SK-N-DZ (cell line): ENCODE measurements around the gene SBNO2.
A peak's percentile ranks its signal among the peaks of the same experiment; 100 is the strongest.

ENCODE experiments used
- DNase-seq: peaks from one replicate; pipeline ENCODE4 v3.0.0-alpha.2; 2015; ENCODE audit warnings: low spot score

SBNO2 gene

DNA sequence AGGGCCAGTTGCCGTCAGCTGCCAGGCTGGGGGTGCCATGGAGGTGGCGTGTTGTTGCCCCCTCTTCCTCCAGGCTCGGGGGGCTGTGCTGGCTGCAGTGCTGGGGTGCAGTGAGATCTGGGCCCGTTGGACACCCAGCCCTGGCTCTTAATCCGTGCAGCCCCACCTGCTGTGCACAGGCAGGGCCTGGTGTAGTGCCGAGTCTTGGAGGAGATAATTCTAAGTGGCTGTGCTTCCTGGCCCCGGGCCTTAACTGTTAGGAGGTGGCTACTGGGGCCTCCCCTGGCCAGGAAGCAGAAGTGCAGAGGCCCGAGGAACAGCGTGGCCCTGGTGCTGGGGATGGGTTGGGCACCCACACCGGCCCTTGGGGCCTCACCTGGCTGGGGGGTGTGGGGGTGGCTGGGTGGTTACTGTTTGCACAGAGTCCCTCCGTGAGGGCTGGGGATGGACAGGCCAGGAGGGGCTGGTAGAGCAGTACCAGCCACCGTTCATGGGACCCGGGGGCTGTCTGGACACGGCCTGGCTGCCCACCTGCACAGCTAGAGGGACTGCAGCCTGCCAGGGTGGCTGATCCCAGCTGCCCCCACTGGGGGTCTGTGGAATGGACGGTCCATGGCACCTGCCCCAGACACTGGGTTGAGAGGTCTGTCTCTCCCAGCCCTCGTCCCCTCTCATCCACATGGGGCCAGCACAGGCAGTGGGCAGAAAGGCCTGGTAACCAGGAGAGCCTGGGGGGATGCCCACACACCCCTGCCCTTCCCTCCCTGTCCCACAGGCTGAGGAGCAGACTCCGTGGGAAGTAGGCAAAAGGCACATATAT lies 67.0 kb downstream of the SBNO2 start:
- no peak for DNase-seq

DNA sequence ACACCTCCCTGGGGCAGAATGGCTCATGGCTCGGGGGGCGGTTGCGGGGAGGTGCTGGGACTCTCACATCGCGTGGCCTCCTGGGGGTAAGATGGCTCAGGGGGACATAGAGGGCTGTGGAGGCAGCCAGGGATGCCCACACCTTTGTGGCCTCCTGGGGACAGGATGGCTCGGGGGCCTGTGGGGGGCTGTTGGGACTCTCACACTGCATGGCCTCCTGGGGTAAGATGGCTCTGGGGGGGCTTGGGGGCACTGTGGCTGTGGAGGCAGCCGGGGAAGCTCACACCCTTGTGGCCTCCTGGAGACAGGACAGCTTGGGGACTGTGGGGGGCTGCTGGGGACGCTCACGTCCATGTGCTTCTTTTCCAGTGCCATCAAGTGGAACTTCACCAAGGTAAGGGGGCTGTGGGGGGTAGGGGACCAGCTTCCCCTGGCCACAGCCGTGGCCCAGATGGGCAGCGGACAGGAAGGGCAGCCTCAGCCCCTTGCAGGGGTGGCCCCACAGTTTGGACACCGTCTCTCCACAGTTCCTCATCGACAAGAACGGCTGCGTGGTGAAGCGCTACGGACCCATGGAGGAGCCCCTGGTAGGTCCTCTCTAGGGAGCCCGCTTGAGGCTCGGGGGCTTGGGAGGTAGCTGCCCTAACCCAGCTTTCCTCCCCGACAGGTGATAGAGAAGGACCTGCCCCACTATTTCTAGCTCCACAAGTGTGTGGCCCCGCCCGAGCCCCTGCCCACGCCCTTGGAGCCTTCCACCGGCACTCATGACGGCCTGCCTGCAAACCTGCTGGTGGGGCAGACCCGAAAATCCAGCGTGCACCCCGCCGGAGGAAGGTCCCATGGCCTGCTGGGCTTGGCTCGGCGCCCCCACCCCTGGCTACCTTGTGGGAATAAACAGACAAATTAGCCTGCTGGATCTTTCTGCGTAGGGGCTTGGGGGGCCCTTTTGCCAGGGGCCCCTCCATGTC lies 67.9 kb downstream of the SBNO2 start:
- no peak for DNase-seq

DNA sequence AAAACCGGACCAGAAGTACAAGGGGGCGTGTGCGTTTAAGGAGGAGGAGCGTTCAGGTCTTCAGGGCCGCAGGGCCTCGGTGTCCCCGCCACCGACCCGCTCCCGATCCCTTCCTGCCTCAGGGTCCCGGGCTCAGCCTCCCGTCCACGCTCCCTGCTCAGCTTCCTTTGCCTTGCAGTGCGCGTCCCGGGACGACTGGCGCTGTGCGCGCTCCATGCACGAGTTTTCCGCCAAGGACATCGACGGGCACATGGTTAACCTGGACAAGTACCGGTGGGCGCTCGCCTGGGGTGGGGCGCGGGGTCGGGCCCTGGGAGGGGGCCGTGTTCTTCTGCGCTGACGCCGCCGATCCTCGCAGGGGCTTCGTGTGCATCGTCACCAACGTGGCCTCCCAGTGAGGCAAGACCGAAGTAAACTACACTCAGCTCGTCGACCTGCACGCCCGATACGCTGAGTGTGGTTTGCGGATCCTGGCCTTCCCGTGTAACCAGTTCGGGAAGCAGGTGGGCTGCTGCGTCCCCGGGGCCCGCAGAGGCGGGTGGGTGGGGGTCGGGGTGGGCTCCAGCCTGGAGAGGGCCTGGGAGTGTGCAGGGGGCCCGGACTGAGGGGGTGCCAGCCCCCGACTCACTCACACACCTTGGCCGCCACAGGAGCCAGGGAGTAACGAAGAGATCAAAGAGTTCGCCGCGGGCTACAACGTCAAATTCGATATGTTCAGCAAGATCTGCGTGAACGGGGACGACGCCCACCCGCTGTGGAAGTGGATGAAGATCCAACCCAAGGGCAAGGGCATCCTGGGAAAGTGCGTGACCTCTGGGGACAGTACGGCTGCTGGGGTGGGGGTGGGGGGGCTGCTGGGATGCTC lies 68.8 kb downstream of the SBNO2 start:
- DNase-seq, result peak; percentile 46

DNA sequence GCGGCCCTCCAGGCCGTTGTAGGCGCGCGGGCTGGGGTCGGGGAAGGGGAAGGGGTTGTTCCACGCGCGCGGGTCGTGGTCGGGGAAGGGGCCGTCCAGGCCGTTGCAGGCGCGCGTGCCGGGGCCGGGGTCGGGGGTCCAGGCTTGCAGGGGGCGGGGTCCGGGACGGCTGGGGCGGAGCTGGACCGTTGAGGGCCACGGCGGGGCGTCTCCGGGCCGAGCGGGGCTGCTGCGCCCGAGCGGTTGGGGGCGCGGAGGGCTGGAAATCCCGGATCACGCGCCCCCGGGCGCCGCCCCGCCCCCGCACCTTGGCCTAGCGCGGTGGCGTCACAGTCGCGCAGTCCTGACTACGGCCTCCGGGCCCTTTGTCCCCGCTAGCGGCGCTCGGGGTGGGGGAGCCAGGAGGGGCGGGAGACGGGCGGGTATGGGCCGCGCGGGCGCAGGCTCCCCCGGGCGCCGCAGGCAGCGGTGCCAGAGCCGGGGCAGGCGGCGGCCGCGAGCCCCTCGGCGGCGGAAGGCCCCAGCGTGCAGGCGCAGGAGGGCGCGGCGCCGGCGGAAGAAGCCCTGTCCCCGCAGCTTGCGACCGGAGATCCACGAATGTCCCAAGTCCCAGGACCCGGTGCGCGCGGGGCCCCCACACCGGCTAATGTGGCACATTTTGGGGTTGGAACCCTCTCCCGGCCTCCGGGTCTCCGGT lies 69.6 kb downstream of the SBNO2 start:
- DNase-seq, result peak; percentile 65

DNA sequence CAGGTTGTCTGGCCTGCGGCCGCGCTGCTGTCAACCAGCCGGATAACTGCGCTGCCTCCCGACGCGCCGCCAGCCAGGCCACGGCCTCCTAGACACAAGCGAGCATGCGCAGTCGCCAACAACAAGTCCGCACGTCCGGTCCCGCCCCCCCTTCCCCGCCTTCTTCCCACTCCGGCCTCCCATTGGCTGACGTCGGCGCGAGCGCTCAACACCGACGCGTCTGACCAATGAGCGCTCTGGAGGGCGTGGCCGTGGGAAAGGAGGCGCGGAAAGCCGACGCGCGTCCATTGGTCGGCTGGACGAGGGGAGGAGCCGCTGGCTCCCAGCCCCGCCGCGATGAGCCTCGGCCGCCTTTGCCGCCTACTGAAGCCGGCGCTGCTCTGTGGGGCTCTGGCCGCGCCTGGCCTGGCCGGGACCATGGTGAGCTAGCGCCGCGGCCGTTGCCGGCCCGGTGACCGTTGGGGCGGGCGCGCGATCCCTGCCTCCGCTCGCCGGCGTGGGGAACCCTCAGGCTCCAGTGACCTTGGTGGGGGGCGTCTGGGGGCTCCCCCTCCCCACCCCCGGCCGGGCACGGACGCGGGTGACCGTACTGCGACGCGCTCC lies 70.3 kb downstream of the SBNO2 start, which contains the start of gene GPX4:
Gene GPX4 (plus strand): TSS at position 287 of the 603 bp plus-strand sequence. CDS start 50 bp downstream, at position 337.
- DNase-seq, result peak; percentile 99

DNA sequence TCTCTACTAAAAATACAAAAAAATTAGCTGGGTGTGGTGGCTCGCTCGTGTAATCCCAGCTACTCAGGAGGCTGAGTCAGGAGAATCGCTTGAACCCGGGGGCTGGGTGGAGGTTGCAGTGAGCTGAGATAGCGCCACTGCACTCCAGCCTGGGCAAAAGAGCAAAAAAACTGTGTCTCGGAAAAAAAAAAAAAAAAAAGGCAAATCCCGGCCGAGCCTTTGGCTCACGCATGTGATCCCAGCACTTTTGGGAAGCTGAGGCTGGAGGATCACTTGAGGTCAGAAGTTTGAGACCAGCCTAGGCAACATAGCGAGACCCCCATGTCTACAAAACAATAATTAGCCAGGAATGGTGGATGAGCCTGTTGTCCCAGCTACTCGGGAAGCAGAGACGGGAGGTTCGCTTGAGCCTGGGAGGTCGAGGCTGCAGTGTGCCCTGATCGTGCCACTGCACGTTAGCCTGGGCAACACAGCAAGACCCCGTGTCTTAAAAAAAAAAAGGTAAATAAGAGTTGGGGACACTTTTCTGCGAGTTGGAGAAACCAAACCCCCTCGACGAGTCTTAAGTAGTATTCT lies 70.8 kb downstream of the SBNO2 start:
- no peak for DNase-seq

DNA sequence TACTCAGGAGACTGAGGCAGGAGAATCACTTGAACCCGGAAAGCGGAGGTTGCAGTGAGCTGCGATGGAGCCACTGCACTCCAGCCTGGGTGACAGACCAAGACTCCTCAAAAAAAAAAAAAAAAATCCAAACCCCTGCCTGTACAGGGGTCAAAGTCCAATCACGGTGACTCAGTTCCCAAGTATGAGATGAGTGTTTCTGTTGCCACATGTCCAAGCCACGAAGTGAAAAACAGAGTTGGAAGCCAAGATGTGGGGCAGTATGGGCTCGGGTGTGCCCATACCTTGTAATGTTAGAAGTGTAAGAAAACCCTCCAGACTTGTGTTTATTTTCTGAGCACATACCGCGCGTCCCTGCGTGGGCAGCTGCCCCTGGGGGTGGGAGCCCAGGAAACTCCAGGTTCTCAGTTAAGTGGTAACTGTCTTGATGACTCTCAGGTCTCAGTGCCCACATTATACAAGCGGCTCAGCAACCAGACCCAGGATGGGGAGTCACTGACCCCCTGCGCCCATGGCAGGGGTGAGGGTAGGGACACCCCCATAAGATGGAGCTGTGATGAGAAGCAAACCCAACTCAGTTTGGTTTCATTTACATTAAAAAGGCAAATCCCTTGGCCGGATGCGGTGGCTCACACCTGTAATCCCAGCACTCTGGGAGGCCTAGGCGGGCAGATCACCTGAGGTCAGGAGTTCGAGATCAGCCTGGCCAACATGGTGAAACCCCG lies 71.5 kb downstream of the SBNO2 start:
- no peak for DNase-seq

DNA sequence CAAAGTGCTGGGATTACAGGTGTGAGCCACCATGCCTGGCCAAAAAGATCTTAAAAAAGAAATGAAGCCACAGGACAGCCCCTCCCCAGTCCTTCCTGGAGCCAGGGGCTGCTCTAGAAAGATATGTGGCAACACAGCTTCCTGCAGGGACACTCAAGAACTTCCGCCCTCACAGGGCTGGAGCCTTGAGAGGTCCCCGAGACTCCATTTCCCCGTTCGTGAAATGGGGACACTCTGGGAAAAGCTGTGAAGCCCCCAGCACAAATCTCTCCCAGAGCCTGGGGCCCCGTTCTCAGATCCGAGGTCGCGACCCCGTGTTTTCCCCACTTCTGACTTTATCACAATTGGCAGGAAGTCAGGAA lies 72.8 kb downstream of the SBNO2 start:
- no peak for DNase-seq

DNA sequence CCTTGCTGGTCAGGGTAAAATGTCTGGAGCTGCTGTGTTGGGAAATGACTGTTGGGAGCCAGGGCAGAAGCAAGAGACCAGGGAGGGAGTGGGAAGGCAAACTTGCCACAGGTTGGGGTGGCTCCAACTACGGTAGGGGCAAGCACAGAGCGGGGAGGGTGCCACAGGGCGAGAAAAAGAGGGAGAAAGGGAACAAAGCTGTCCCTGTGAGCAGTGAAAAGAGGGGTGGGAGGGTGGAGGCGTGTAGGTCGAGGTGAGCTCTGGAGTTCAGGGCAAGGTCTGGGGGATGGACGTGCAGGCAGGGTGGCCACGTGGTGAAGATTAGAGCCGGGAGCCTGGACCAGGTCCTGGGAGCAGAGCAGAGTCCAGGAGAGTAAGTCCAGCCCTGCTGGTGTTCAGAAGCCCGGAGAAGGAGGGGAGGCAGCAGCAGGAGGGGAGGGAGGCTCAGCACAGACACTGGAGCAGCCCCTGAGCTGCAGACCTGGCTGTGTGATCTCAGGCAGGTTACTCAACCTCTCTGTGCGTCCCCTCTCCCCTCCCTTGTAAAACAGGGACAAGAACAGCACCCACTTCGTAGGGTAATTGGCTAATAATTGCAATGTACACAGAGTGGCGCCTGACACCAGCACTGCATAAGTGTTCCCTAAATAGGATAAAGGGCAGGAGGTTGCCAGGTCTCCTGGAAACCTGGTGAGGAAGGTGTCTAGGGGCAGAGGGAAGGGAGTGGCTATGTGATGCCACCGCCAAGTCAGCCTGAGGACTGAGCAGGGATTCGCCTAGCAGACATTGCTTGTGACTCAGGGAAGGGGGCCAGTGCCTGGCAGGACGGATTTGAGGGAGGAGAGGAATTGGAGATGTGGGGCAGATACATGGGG lies 75.7 kb downstream of the SBNO2 start:
- no peak for DNase-seq

DNA sequence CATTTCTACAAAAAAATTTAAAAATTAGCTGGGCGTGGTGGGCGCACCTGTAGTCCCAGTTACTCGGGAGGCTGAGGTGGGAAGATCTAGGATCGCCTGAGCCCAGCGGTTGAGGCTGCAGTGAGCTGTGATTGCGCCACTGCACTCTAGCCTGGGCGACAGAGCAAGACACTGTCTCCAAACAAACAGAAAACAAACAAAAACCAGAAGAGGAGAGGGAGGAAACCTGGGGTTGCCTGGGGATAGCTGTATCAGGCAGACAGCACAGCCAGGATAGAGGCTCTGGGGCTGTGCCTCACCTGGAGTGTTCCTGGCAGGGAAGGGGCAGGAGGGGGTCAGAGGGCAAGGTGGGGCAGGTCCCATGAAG lies 76.3 kb downstream of the SBNO2 start:
- DNase-seq, result no peak

DNA sequence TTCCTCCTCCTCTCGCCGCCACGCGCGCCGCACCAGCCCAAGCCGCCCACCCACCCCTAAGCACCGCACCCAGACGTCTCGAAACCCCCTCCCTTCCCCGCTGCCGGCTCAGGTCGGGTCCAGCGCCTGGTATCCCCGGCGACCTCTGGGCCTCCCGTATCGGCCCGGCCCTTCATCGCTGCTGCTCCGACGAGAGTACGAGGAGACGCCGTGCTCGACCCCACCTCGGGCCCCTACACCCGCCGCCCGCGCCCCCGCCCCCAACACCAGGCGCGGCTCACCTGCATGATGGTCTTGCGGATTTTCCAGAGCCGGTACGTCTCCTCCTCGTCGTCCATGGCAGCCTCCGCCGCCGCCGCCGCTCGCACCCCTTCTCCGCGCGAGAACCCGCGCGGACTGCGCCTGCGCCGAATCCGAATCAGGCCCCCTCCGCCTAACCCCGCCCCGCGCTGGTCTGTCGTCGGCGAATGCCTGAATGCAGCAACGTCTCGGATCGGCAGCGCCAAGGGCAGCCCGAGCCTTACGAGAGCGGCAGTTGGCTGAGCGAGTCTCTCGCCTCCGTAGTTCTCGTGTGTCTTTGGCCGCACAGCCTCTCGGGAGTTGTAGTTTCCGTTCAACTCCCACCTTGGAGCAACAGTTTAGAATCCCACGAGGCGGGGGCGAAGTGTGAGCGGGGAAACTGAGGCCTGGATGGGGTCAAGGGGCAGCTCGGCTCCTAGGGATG lies 78.9 kb downstream of the SBNO2 start, which contains the start of gene POLR2E:
Gene POLR2E (minus strand): TSS at position 398 of the 724 bp plus-strand sequence. CDS start 60 bp downstream, at position 338.
- DNase-seq, result peak; percentile 97

DNA sequence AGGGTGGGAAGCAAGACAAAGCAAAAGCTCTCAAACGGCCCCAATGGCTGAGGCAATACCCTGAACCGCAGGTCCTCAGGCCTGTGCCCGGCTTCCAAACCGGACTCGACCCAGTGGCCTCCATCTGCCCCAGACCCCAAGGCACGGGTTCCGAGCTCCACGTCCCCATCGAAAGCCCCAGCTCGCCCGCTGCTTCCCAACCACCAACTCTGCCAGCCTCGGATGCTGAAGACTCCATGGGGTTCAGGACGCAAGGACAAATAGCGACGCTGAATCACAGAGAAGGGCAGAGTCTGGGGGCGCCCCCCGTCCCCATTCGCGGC lies 79.5 kb downstream of the SBNO2 start:
- no peak for DNase-seq

DNA sequence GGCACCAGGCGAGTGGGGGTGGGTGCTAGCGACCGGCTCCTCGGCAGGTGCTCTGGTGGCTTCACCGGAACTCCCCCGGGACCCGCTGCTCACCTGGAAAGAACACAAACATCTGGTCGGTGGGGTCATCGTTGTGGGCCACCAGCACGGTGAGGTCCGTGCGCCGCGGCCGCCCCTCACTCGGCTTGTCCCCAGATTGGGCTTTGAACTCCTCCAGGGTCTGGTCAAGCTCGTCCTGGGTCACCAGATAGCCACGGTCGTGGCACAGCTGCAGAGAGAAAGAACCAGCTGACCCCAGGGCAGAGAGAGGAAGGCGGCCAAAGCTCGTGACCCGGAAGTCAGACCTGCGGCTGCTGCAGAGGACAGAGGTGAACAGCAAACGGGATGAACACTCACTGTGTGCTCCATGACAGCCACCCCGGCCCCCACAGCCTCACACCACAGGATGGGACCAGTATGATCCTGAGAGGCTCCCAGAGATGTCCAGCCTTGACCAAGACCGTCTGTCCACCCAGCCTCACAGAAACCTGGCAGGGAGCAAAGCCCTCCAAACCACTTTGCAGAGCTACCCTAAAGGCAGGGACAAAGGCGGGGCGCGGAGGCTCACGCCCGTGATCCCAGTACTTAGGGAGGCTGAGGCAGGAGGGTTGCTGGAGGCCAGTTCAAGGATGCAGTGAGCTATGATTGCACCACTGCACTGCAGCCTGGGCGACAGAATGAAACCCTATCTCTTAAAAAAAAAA lies 80.1 kb downstream of the SBNO2 start:
- no peak for DNase-seq

DNA sequence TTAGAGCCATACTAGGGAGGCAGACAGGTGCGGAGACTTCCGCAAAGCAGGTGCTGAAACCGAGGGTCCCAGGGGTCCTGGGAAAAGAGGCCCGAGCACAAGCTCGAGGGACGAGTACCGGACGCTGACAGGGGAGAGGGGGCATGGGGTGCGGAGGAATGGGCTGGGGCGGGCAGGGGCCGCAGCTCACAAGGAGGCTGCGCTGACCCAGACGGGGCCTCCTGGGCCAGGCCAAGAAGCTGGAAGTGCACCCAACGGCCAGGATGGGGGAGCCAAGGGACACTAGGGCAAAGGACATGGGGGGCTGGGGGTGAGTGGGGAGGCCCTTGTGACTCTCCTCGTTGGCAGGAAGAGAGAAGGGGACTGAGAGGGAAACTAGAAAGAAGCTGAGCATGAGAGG lies 80.7 kb downstream of the SBNO2 start:
- DNase-seq, result no peak

DNA sequence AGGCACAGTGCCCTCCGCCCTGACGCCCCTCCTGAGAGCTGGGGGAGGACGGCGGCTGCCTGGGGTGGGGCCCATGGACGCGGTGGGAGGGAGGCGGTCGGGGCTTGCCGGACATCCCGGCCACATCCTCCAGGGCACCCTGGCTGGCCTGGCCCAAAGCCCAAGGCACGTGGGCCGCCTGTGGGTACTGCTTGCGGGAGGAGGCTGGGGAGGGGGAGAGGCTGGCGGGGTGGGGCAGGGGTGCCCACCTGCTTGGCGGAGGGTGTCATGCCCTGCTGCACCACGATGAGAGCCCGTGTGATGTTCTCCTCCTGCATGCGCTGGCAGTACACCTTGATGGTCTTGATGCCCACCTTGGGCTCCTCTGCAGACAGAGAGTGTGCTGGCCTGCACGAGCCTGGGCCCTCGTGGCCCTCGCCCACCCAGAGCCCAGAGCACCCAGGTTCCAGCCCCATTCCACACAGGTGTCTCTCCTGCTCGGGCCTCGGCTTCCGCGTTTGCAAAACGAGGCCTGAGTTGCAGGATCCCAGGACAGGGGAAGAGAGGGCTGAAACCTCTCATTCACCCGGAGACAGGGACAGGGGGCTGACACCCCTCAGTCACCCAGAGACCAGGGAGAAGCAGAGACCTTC lies 82.4 kb downstream of the SBNO2 start:
- no peak for DNase-seq

DNA sequence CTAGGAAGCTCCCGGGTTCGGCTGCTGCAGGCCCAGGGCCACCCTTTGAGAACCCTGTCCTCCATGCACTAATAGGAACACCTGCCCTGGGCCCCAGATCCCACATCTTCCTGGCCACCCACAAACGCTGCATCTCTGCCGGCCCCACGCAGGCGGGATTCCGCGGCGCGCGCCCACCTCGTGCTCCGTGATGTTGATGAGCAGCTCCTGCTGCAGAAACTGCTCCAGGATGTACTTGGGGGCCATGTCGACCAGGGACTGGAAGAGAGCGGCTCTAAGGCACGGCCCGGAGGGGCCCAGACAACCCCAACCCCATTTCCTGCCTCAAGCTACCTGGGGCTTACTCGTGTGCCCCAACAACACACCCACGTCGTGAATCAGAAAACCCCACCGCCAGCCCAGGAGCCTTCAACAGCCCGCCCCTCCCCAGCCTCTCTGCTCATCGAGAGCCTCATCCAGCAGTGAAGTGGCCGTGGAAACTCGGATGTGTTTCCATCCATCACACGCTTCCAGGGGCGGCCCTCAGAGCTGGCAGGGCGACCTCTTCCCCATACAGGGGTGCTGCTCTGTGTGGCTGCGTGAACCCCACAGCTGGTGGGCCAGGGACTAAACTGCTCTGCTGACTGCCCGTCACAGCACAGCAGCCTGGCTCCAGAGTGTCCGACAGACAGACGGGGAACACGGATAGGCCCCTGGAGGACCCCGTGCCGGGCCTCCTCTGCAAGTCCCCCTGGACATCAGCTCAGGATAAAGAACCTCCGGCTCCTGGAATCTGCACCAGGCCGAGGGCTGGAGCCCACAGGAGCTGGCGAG lies 83.1 kb downstream of the SBNO2 start:
- DNase-seq, result no peak
